Right atrium auricular region (tissue), 2 donors: Measurements from ENCODE around the gene ADGRF5. TPM values are rescaled to one million over a fixed set of nuclear protein-coding genes. Genes with fewer than 3 reads are reported as not detected.

ENCODE experiments used
- DNase-seq: peaks from one replicate; pipeline ENCODE4 v3.0.0-alpha.2; 2019; ENCODE audit warnings: low spot score
- H3K27ac ChIP-seq, 2 donors: fragments of 200-600 bp; sonication (generic); 1 replicate in 1 of 2; 2 replicates in 1 of 2; pipeline ENCODE4 v1.5.1; 2016 to 2019
- H3K27me3 ChIP-seq, 2 donors: fragments of 200-600 bp; sonication (generic); one replicate each; pipeline versions ENCODE4 v1.5.1 to v1.6.0; 2017 to 2019
- H3K36me3 ChIP-seq: fragments of 200-600 bp; sonication (generic); one replicate; pipeline ENCODE4 v1.5.1; 2016
- H3K4me1 ChIP-seq, 2 donors: fragments of 200-600 bp; sonication (generic); one replicate each; pipeline versions ENCODE4 v1.5.1 to v1.6.0; 2017 to 2019
- H3K4me3 ChIP-seq, 2 donors: fragments of 200-600 bp; sonication (generic); 1 replicate in 1 of 2; 2 replicates in 1 of 2; pipeline ENCODE4 v1.5.1; 2017 to 2019; ENCODE audit warnings: mild to moderate bottlenecking in 1 of 2, moderate library complexity in 1 of 2
- H3K9me3 ChIP-seq, 2 donors: fragments of 200-600 bp; sonication (generic); one replicate each; pipeline ENCODE4 v1.5.1; 2019
- CTCF ChIP-seq, 2 donors: fragments of 200-600 bp; sonication (generic); IDR thresholded peaks; one replicate each; pipeline ENCODE4 v1.5.1; 2019; ENCODE audit warnings: antibody characterized with exemption in 2 of 2
- total RNA-seq, 2 donors: library from RNA; depleted of rRNA; stranded (reverse); fragments of >200 nt; gene quantifications; one replicate each; pipeline ENCODE4 v1.1.0, GENCODE V29; 2016

Gene ADGRF5
- total RNA-seq, 2 donors from 2014 or later = 38.4 to 59.4 TPM

- Histone ChIP-seq H3K4me3 (no peak overlapping the region), H3K36me3 (no peaks in the 10 kb centered on the region), H3K27ac (no peak overlapping the region), H3K4me1 (peaks cover 0 to 30% of the 10 kb centered on the region in 2 donors), H3K9me3 (no peaks in the 10 kb centered on the region), H3K27me3 (no peaks in the 10 kb centered on the region)
- TF ChIP-seq CTCF (IDR thresholded peaks at IDR 0.05) = no peak
- DNase-seq = no peak
These were observed 41.3 kb upstream of the ADGRF5 start for GRCh38 chr6:46963039-46963438.

DNA sequence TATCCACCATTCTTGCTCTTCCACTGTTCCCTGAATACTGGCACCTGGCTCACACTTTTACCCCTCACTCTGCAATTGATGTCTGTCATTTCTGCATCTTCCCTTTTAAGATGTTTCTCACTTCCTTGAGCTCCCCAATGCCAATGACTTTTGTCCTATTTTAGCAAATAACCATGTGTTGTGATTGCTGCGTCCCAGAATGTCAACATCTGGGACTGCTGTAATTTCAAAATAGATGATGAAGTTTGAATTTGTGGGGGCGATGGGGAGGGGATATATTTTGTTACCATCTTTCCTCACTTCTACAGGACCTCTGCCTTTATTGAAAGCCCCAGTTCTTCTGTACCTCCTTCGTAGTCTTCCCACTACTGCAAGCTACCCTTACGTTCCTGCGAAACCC lies 40.0 kb upstream of the ADGRF5 start:
- no peak for TF ChIP-seq CTCF (IDR thresholded peaks at IDR 0.05)
- no peak for DNase-seq
- no peak overlapping the region for H3K4me3 ChIP-seq

DNA sequence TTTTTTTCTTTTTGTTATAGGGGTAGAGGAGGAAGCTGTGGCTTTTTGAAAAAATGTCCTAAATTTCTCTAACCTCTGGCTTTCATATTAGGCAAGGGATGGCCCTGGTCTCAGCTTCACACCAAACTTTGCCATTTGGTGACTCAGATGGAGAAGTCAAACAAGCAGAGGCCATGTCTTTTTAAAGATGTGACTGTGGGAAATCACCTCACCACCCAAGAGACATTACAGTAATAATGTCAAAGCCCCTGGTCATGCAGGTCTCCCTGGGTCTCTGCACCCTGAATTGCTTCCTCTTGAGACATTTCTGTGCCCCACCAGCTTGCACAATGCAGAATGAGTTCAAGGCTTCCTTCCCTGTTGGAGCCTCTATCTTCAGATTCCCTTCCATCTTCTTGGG lies 39.5 kb upstream of the ADGRF5 start:
- H3K4me3 ChIP-seq = no peak overlapping the region
- H3K4me1 ChIP-seq = peaks cover 0 to 30% of the 10 kb centered on the region in 2 donors
- TF ChIP-seq CTCF (IDR thresholded peaks at IDR 0.05) = no peak
- H3K9me3 ChIP-seq = no peaks in the 10 kb centered on the region
- DNase-seq = no peak
- H3K27me3 ChIP-seq = no peaks in the 10 kb centered on the region
- no peaks in the 10 kb centered on the region for H3K36me3 ChIP-seq
- H3K27ac ChIP-seq = no peak overlapping the region

More for the DNA sequence above, 40.0 kb upstream of the ADGRF5 start:
- no peaks in the 10 kb centered on the region for H3K9me3 ChIP-seq
- no peaks in the 10 kb centered on the region for H3K27me3 ChIP-seq
- H3K36me3 ChIP-seq = no peaks in the 10 kb centered on the region
- peaks cover 0 to 30% of the 10 kb centered on the region in 2 donors for H3K4me1 ChIP-seq
- no peak overlapping the region for H3K27ac ChIP-seq

GRCh38 chr6:46959419-46959818 lies 37.7 kb upstream of the ADGRF5 start:
- TF ChIP-seq CTCF (IDR thresholded peaks at IDR 0.05) = no peak
- no peaks in the 10 kb centered on the region for H3K9me3 ChIP-seq
- H3K27ac ChIP-seq = no peak overlapping the region
- H3K27me3 ChIP-seq = no peaks in the 10 kb centered on the region
- no peaks in the 10 kb centered on the region for H3K36me3 ChIP-seq
- no peak overlapping the region for H3K4me3 ChIP-seq
- peaks cover 0 to 23% of the 10 kb centered on the region in 2 donors for H3K4me1 ChIP-seq
- no peak for DNase-seq

GRCh38 chr6:46956409-46956808 lies 34.7 kb upstream of the ADGRF5 start:
- DNase-seq = no peak
- H3K27ac ChIP-seq = no peak overlapping the region
- no peak overlapping the region for H3K4me3 ChIP-seq
- H3K36me3 ChIP-seq = no peaks in the 10 kb centered on the region
- no peaks in the 10 kb centered on the region for H3K27me3 ChIP-seq
- no peaks in the 10 kb centered on the region for H3K9me3 ChIP-seq
- no peak for TF ChIP-seq CTCF (IDR thresholded peaks at IDR 0.05)
- peaks cover 0 to 8% of the 10 kb centered on the region in 2 donors for H3K4me1 ChIP-seq

DNA sequence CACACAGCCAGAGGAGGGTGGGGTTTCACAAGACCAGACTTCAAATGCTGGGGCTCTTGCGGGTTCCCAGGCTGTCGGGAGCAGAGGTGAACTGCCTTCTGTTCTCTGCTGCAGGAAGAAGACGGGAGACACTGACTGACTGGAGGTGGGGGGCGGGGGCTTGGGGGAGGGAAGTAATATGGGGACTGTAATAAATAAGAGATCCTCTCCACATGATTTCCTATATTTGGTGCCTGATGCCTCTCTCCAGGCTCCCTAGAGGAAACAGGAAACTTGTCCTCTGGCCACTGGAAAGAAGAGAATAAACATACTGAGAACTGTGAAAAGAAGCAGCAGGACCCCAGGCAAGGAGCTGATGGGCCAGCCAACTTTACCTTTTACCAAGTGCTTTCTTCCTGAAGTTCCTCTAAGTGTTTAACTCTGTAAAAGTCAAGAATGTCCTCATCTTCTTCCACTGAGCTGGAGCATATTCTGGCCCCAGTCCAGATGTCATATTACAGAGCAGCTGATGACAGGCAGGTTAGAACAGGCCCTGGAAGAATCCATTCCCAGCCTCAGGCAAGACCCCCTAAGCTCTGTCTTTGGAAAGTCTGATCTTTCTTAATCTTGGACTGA lies 33.2 kb upstream of the ADGRF5 start:
- no peaks in the 10 kb centered on the region for H3K36me3 ChIP-seq
- H3K4me1 ChIP-seq = peaks cover 0 to 20% of the 10 kb centered on the region in 2 donors
- H3K9me3 ChIP-seq = no peaks in the 10 kb centered on the region
- peak overlapping the region; percentile 9 to 16 for H3K4me3 ChIP-seq
- no peaks in the 10 kb centered on the region for H3K27me3 ChIP-seq
- TF ChIP-seq CTCF (IDR thresholded peaks at IDR 0.05) = no peak
- no peak for DNase-seq
- H3K27ac ChIP-seq = no peak overlapping the region
